ENCODE results near the gene PP2D1. TPM values are rescaled to one million over a fixed set of nuclear protein-coding genes. Genes with fewer than 3 reads are reported as not detected.

PP2D1 gene
- total and polyA plus RNA-seq, 9 of the 15 experiments (the other 6 are each of a cell fraction or from before 2014, with no cell fraction given): 0.07 to 0.10 TPM; not detected in 7

- TF ChIP-seq AFF4 (CRISPR knock-in tag; IDR thresholded peaks at IDR 0.05) (peak; percentile 96), SRSF3 (IDR thresholded peaks at IDR 0.05; ENCODE audit: insufficient read depth, low read length) (0 out of 2 replicates have a peak, but pooled peaks have one; percentile 28), ZC3H4 (CRISPR knock-in tag; IDR thresholded peaks at IDR 0.05; ENCODE audit: borderline replicate concordance) (no peak), JUN (IDR thresholded peaks at IDR 0.05; ENCODE audit: borderline replicate concordance, low read depth, low read length) (peak; percentile 72; the same call in 1 of the 2 replicates), JUN (CRISPR knock-in tag; IDR thresholded peaks at IDR 0.05; ENCODE audit: borderline replicate concordance) (no peak), ZNF232 (CRISPR knock-in tag; IDR thresholded peaks at IDR 0.05) (peak; percentile 73), ZHX1 (conservative IDR thresholded peaks at IDR 0.05; ENCODE audit: low read length) (no peak), MEIS2 (IDR thresholded peaks at IDR 0.05; ENCODE audit: partially characterized antibody) (peak; percentile 2), ELF4 (CRISPR knock-in tag; IDR thresholded peaks at IDR 0.05) (no peak), ZMIZ1 (IDR thresholded peaks at IDR 0.05; ENCODE audit: low read depth in 2 of 2, low read length in 2 of 2) (0 out of 4 replicates have a peak, but pooled peaks of 1 of the 2 experiments have one; percentile 2), PHF20 (IDR thresholded peaks at IDR 0.05; ENCODE audit: partially characterized antibody) (no peak), JUND (IDR thresholded peaks at IDR 0.05; ENCODE audit: borderline replicate concordance, low read depth, low read length) (peak; percentile 84), JUND (tag; IDR thresholded peaks at IDR 0.05; ENCODE audit: borderline replicate concordance, low read depth, low read length) (peak; percentile 81; the same call in 2 of the 3 replicates), HDAC6 (IDR thresholded peaks at IDR 0.05; ENCODE audit: low read depth, low read length) (no peak)
Observed at GRCh38 chr3:19947549-19948225, 64.4 kb downstream of the PP2D1 start (continued).

All from K562 (cell line).